Astrocyte (in vitro differentiated cells and primary cell): ENCODE results near the gene HOXA2. TPM values are rescaled to one million over a fixed set of nuclear protein-coding genes. Genes with fewer than 3 reads are reported as not detected.

Source experiments
- DNase-seq: peaks from one replicate; pipeline ENCODE4 v3.0.0-alpha.2; 2010; ENCODE audit warnings: low read depth
- FAIRE-seq: peaks from 2 replicates; lab custom pipeline; 2011; peaks lifted over from hg19 to GRCh38; lab: Jason Lieb, UNC
- H2AFZ ChIP-seq: 2 replicates; pipeline ENCODE4 v1.6.0; 2012; ENCODE audit warnings: low read depth, low read length, inconsistent platforms
- H3K27ac ChIP-seq: 2 replicates; pipeline ENCODE4 v1.5.1; 2011; ENCODE audit warnings: low read depth, low read length, inconsistent platforms
- H3K27me3 ChIP-seq: 2 replicates; pipeline ENCODE4 v1.6.0; 2011; ENCODE audit warnings: low read length, inconsistent platforms; ENCODE audit not compliant: insufficient read depth
- H3K36me3 ChIP-seq: 2 replicates; pipeline ENCODE4 v1.5.1; 2011; ENCODE audit warnings: low read length, inconsistent platforms; ENCODE audit not compliant: insufficient read depth
- H3K4me1 ChIP-seq: 2 replicates; pipeline ENCODE4 v1.5.1; 2011; ENCODE audit warnings: low read length, inconsistent platforms; ENCODE audit not compliant: insufficient read depth
- H3K4me2 ChIP-seq: 2 replicates; pipeline ENCODE4 v1.6.0; 2012; ENCODE audit warnings: low read length, inconsistent platforms
- H3K4me3 ChIP-seq: 2 replicates; pipeline ENCODE4 v1.5.1; 2011; ENCODE audit warnings: low read depth, mild to moderate bottlenecking, low read length, inconsistent platforms; ENCODE audit not compliant: insufficient read depth
- H3K79me2 ChIP-seq: 2 replicates; pipeline ENCODE4 v1.6.0; 2012; ENCODE audit warnings: mild to moderate bottlenecking, low read length, inconsistent platforms; ENCODE audit not compliant: insufficient read depth
- H3K9ac ChIP-seq: 2 replicates; pipeline ENCODE4 v1.6.0; 2012; ENCODE audit warnings: mild to moderate bottlenecking, low read length, inconsistent platforms
- H3K9me3 ChIP-seq: 2 replicates; pipeline ENCODE4 v1.5.1; 2012; ENCODE audit warnings: low read depth, mild to moderate bottlenecking, low read length, inconsistent platforms; ENCODE audit not compliant: insufficient read depth
- H4K20me1 ChIP-seq: 2 replicates; pipeline ENCODE4 v1.6.0; 2012; ENCODE audit warnings: low read length, inconsistent platforms; ENCODE audit not compliant: insufficient read depth
- H3K27ac Mint-ChIP-seq: one replicate; pipeline ENCODE4 v1.8.0; 2021; ENCODE audit warnings: mild to moderate bottlenecking, mixed read lengths; ENCODE audit not compliant: unreplicated experiment
- H3K27me3 Mint-ChIP-seq: one replicate; pipeline ENCODE4 v1.8.0; 2021; ENCODE audit warnings: low read depth, mixed read lengths; ENCODE audit not compliant: unreplicated experiment
- H3K36me3 Mint-ChIP-seq: one replicate; pipeline ENCODE4 v1.8.0; 2021; ENCODE audit warnings: low read depth, mixed read lengths; ENCODE audit not compliant: unreplicated experiment
- H3K4me1 Mint-ChIP-seq: one replicate; pipeline ENCODE4 v1.8.0; 2021; ENCODE audit warnings: low read depth, mixed read lengths; ENCODE audit not compliant: unreplicated experiment
- H3K4me3 Mint-ChIP-seq: one replicate; pipeline ENCODE4 v1.8.0; 2021; ENCODE audit warnings: mild to moderate bottlenecking, moderate library complexity, mixed read lengths; ENCODE audit not compliant: unreplicated experiment
- H3K9me3 Mint-ChIP-seq: one replicate; pipeline ENCODE4 v1.8.0; 2021; ENCODE audit warnings: mild to moderate bottlenecking, mixed read lengths; ENCODE audit not compliant: unreplicated experiment
- EZH2 ChIP-seq: IDR thresholded peaks from 2 replicates; pipeline ENCODE4 v1.6.1; 2012; ENCODE audit warnings: mild to moderate bottlenecking, low read length, inconsistent platforms; ENCODE audit not compliant: insufficient read depth
- total RNA-seq: library from RNA; stranded (reverse); gene quantifications from 2 replicates; pipeline ENCODE4 v1.2.1, GENCODE V29; 2021
- TF ChIP-seq, protein P1 (sequence below): IDR thresholded peaks from 2 replicates; pipeline ENCODE4 v1.5.1; 2011; ENCODE audit warnings: low read depth, mild to moderate bottlenecking, inconsistent platforms, low read length, moderate library complexity; ENCODE audit not compliant: insufficient read depth

Gene HOXA2
- total RNA-seq, 1 donor from 2014 or later: not detected

GRCh38 chr7:27117887-27118491, 15.5 kb upstream of the HOXA2 start:
- Mint-ChIP-seq H3K27ac (no peak overlapping the region), H3K36me3 (peaks cover 2% of the 10 kb centered on the region), H3K27me3 (peaks cover 91% of the 10 kb centered on the region), H3K9me3 (peaks cover 35% of the 10 kb centered on the region), H3K4me3 (no peak overlapping the region), H3K4me1 (peaks cover 2% of the 10 kb centered on the region)
- FAIRE-seq (no peak), DNase-seq (peak; percentile 88)
- Histone ChIP-seq H3K4me2 (peak overlapping the region; percentile 82), H4K20me1 (peaks cover 4% of the 10 kb centered on the region), H3K27me3 (peaks cover 71% of the 10 kb centered on the region), H3K4me3 (peak overlapping the region; percentile 69), H3K36me3 (no peaks in the 10 kb centered on the region), H3K9me3 (no peaks in the 10 kb centered on the region), H2AFZ (no peak overlapping the region), H3K79me2 (peaks cover 71% of the 10 kb centered on the region), H3K4me1 (peaks cover 2% of the 10 kb centered on the region), H3K9ac (peak overlapping the region; percentile 87), H3K27ac (peak overlapping the region; percentile 83)
- no peak for TF ChIP-seq EZH2
- TF ChIP-seq, protein P1, sequence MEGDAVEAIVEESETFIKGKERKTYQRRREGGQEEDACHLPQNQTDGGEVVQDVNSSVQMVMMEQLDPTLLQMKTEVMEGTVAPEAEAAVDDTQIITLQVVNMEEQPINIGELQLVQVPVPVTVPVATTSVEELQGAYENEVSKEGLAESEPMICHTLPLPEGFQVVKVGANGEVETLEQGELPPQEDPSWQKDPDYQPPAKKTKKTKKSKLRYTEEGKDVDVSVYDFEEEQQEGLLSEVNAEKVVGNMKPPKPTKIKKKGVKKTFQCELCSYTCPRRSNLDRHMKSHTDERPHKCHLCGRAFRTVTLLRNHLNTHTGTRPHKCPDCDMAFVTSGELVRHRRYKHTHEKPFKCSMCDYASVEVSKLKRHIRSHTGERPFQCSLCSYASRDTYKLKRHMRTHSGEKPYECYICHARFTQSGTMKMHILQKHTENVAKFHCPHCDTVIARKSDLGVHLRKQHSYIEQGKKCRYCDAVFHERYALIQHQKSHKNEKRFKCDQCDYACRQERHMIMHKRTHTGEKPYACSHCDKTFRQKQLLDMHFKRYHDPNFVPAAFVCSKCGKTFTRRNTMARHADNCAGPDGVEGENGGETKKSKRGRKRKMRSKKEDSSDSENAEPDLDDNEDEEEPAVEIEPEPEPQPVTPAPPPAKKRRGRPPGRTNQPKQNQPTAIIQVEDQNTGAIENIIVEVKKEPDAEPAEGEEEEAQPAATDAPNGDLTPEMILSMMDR: no peak

DNA sequence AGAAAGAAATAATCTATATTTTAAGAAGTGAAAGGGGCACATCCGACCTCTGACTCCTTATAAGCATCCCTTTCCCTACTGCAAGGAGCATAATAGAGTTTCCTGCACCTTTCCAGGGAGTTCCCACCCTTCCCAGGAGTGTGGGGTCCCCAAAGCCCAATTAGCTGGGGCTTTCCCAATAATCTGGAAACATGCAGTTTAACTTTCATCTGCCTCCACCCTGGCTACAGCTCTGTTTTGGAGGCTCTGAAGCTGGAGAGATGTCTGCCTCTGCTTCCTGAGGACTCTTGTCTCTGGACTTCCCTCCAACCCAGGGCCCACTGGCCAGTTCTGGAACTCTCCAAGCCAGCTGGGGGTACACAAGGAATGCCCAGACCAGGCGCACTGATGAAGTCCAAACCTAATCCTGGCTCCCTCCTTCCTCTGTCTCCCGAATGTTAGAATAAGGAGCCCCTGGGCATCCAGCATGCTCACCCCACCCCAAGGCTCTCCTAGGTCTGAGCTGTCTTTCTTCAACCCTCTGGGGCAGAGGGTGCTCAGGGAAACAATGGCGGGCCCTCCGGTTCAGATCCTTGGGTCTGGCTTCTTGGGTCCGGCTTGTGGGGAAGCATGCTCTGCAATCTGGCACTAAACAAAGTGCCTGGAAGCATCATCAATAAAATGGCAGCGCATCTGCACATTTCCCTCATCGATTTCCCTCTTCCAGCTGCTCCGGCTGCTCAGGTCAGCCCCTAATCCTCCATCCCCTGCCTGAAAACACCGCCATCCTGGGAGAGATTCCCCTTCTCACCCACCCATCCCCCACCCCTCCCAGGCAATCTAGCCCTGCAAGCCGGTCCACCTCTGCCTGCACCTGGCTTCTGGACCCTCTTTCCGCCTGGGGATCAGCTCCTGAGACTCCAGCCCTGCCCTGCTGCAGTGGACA, 14.7 kb upstream of the HOXA2 start:
- FAIRE-seq: no peak
- no peaks in the 10 kb centered on the region for H3K36me3 Mint-ChIP-seq
- H3K27me3 Mint-ChIP-seq: peaks cover 91% of the 10 kb centered on the region
- H4K20me1 ChIP-seq: peaks cover 4% of the 10 kb centered on the region
- H3K27me3 ChIP-seq: peaks cover 67% of the 10 kb centered on the region
- DNase-seq: peak; percentile 9
- H3K27ac ChIP-seq: peak overlapping the region; percentile 83
- no peak overlapping the region for H3K27ac Mint-ChIP-seq
- peaks cover 74% of the 10 kb centered on the region for H3K79me2 ChIP-seq
- TF ChIP-seq EZH2: no peak
- H3K4me1 Mint-ChIP-seq: peaks cover 2% of the 10 kb centered on the region
- H2AFZ ChIP-seq: no peak overlapping the region
- H3K4me3 ChIP-seq: peak overlapping the region; percentile 69
- no peaks in the 10 kb centered on the region for H3K4me1 ChIP-seq
- no peaks in the 10 kb centered on the region for H3K36me3 ChIP-seq
- H3K4me3 Mint-ChIP-seq: no peak overlapping the region
- H3K4me2 ChIP-seq: peak overlapping the region; percentile 82
- peak overlapping the region; percentile 87 for H3K9ac ChIP-seq
- no peaks in the 10 kb centered on the region for H3K9me3 ChIP-seq
- H3K9me3 Mint-ChIP-seq: peaks cover 30% of the 10 kb centered on the region

DNA sequence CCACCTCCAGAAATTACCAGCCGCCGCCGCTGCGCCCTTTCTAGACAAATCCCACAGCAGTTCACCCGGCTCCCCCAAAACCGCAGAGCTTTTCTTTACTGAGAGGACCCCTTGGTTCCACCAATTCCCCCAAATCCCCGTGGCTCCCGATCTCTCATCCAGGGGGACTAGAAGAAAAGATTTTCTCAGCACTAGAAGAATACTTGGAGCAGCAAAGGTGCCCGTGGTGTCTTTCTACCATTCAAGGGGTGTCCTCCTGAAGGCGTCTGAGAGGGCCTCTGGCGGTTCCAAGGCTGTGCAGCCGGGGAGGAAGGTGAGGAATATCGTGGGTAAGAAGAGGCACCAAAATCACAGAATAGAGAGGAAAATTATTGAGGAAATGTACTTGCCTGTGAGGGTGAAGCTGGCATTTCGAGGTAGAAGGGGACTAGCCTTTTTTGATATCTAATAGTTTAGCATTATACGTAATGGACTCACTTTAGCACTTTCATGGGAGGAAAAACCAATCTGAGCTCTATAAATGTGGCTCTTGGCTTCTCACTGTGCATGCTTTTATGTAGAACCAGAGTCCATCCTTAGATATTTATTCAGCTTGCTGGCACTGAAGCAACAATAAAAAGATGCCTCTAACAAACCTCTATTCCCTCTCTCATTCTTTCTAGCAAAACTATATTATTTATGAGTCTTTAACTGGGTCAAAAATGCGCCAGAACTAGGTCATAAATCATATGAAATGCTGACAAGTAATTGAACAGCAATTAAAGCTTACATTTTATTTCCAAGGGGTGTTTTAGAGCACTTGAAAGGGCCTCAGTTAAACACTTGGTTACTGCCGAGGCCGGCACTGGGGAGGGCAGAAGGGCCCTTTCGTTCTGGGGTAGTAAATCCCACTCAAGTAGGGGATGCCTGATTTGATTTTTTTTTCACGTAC, 13.8 kb upstream of the HOXA2 start:
- peaks cover 22% of the 10 kb centered on the region for H3K9me3 Mint-ChIP-seq
- peaks cover 4% of the 10 kb centered on the region for H4K20me1 ChIP-seq
- H3K4me1 ChIP-seq: no peaks in the 10 kb centered on the region
- no peak overlapping the region for H3K4me3 Mint-ChIP-seq
- peaks cover 2% of the 10 kb centered on the region for H3K4me1 Mint-ChIP-seq
- no peak for FAIRE-seq
- H3K4me3 ChIP-seq: peak overlapping the region; percentile 69
- peaks cover 61% of the 10 kb centered on the region for H3K27me3 ChIP-seq
- no peak overlapping the region for H3K27ac Mint-ChIP-seq
- peak overlapping the region; percentile 83 for H3K27ac ChIP-seq
- peak overlapping the region; percentile 87 for H3K9ac ChIP-seq
- H3K27me3 Mint-ChIP-seq: peaks cover 91% of the 10 kb centered on the region
- peak; percentile 10 for DNase-seq
- H3K9me3 ChIP-seq: no peaks in the 10 kb centered on the region
- H3K36me3 ChIP-seq: no peaks in the 10 kb centered on the region
- peaks cover 74% of the 10 kb centered on the region for H3K79me2 ChIP-seq
- TF ChIP-seq, protein P1: no peak
- peak; percentile 49 for TF ChIP-seq EZH2
- H3K4me2 ChIP-seq: peak overlapping the region; percentile 82
- H3K36me3 Mint-ChIP-seq: no peaks in the 10 kb centered on the region
- H2AFZ ChIP-seq: no peak overlapping the region
